GM23248 (cell line): Measurements from ENCODE around the gene ARFGAP1. TPM values are rescaled to one million over a fixed set of nuclear protein-coding genes. Genes with fewer than 3 reads are reported as not detected.

ENCODE experiments used
- DNase-seq: peaks from one replicate; pipeline ENCODE4 v3.0.0-alpha.2; 2015
- H2AFZ ChIP-seq: fragments of 200-600 bp; sonication (generic); 2 replicates; pipeline ENCODE4 v1.6.1; 2016; ENCODE audit warnings: antibody characterized with exemption
- H3F3A ChIP-seq: fragments of 200-600 bp; sonication (generic); 2 replicates; pipeline ENCODE4 v1.6.1; 2016; ENCODE audit warnings: mild to moderate bottlenecking, antibody characterized with exemption, mixed run types; ENCODE audit not compliant: insufficient read depth
- H3K27ac ChIP-seq: fragments of 200-600 bp; sonication (generic); 2 replicates; pipeline ENCODE4 v1.5.1; 2016; ENCODE audit warnings: mild to moderate bottlenecking
- H3K27me3 ChIP-seq: fragments of 200-600 bp; sonication (generic); replicated peaks from 2 replicates; pipeline ENCODE4 v1.6.1; 2016; ENCODE audit warnings: mild to moderate bottlenecking; ENCODE audit not compliant: insufficient read depth
- H3K36me3 ChIP-seq: fragments of 200-600 bp; sonication (generic); 2 replicates; pipeline ENCODE4 v1.6.1; 2016; ENCODE audit warnings: low read depth, mild to moderate bottlenecking
- H3K4me1 ChIP-seq: fragments of 200-600 bp; sonication (generic); 2 replicates; pipeline ENCODE4 v1.6.1; 2016; ENCODE audit warnings: mild to moderate bottlenecking; ENCODE audit not compliant: insufficient read depth
- H3K4me2 ChIP-seq: fragments of 200-600 bp; sonication (generic); one replicate; pipeline ENCODE4 v1.6.1; 2016; ENCODE audit warnings: mild to moderate bottlenecking; ENCODE audit not compliant: unreplicated experiment
- H3K4me3 ChIP-seq: fragments of 200-600 bp; sonication (generic); 2 replicates; pipeline ENCODE4 v1.5.1; 2016; ENCODE audit warnings: mild to moderate bottlenecking
- H3K79me2 ChIP-seq: fragments of 200-600 bp; sonication (generic); 2 replicates; pipeline ENCODE4 v1.6.1; 2016; ENCODE audit warnings: mild to moderate bottlenecking; ENCODE audit not compliant: insufficient read depth
- H3K9ac ChIP-seq: fragments of 200-600 bp; sonication (generic); 2 replicates; pipeline ENCODE4 v1.6.1; 2016; ENCODE audit warnings: mild to moderate bottlenecking
- H3K9me2 ChIP-seq: fragments of 200-600 bp; sonication (generic); 2 replicates; pipeline ENCODE4 v1.6.1; 2016; ENCODE audit warnings: mixed run types, mild to moderate bottlenecking, moderate library complexity; ENCODE audit not compliant: insufficient read depth
- H3K9me3 ChIP-seq: fragments of 200-600 bp; sonication (generic); one replicate; pipeline ENCODE4 v1.6.1; 2017; ENCODE audit warnings: low read depth
- H4K20me1 ChIP-seq: fragments of 200-600 bp; sonication (generic); 2 replicates; pipeline ENCODE4 v1.6.0; 2016; ENCODE audit not compliant: insufficient read depth
- EZH2 ChIP-seq: fragments of 200-600 bp; sonication (generic); IDR thresholded peaks from 2 replicates; pipeline ENCODE4 v1.6.1; 2018; ENCODE audit warnings: antibody characterized with exemption, mild to moderate bottlenecking; ENCODE audit not compliant: insufficient read depth, poor library complexity, severe bottlenecking
- EZH2phosphoT487 ChIP-seq: fragments of 200-600 bp; sonication (generic); IDR thresholded peaks from 2 replicates; pipeline ENCODE4 v1.6.1; 2018; ENCODE audit warnings: antibody characterized with exemption, moderate library complexity, mild to moderate bottlenecking, low read depth; ENCODE audit not compliant: insufficient read depth
- WGBS, 2 experiments: methylation state at CpG; one replicate each; pipeline ENCODE4 v1.1.6; 2015 to 2017; ENCODE audit warnings: low lambda C conversion rate in 2 of 2, low coverage in 1 of 2; ENCODE audit errors: missing lambda C conversion rate in 2 of 2; 5-methylcytosine and 5-hydroxymethylcytosine counted together
- in situ Hi-C: fragments of 300-500 bp; cut with MboI; formaldehyde crosslinking; loops from 2 replicates; pipeline ENCODE4 v1.15.0; 2020
- polyA plus RNA-seq: library from polyadenylated mRNA; unstranded; fragments of >200 nt; fragmentation: Nextera tagmentation; extraction: Ambion mirVana; gene quantifications from 2 replicates; pipeline ENCODE4 v1.2.1, GENCODE V29; 2016
- total RNA-seq: library from RNA; depleted of rRNA; stranded (reverse); fragments of >200 nt; shearing (Covaris generic); gene quantifications from 2 replicates; pipeline ENCODE4 v1.2.3, GENCODE V29; 2014; rRNA removed

The ARFGAP1 gene
- total RNA-seq (88.5 and 105 TPM in 2 replicates), polyA plus RNA-seq (59.9 and 69.0 TPM in 2 replicates)

GRCh38 chr20:63272105-63273058 is at the start of gene ARFGAP1:
TSS of gene ARFGAP1 (plus strand) at chr20:63272813. CDS start at chr20:63275581, 2,768 bp downstream.
- no peaks in the 10 kb centered on the region for H3K9me3 ChIP-seq
- peak within 1 kb of the TSS; percentile 90 for H3K4me2 ChIP-seq
- H3K79me2 ChIP-seq, result peaks cover 64% of the 10 kb centered on the region
- H3K4me1 ChIP-seq, result peaks cover 13% of the 10 kb centered on the region
- H4K20me1 ChIP-seq, result no peaks in the 10 kb centered on the region; the same call in 1 of the 2 replicates
- in situ Hi-C loops, result no loop called here
- DNase-seq, result peak; percentile 97
- H3F3A ChIP-seq, result no peaks in the 10 kb centered on the region
- peak within 1 kb of the TSS; percentile 87 for H3K27ac ChIP-seq
- H3K36me3 ChIP-seq, result 0 out of 2 replicates have a peak, but pooled peaks cover 4% of the 10 kb centered on the region
- H3K9ac ChIP-seq, result peak within 1 kb of the TSS; percentile 99
- H3K27me3 ChIP-seq, result no peaks in the 10 kb centered on the region
- peak within 1 kb of the TSS; percentile 58 for H2AFZ ChIP-seq
- no peaks in the 10 kb centered on the region for H3K9me2 ChIP-seq
- TF ChIP-seq EZH2phosphoT487 (no peak), EZH2 (no peak)
- WGBS, 2 experiments, result 0 to 2% methylated on average over 31 to 54 of the region's 97 CpGs
- H3K4me3 ChIP-seq, result peak within 1 kb of the TSS; percentile 100

- 20 to 23% methylated on average over 12 of the region's 12 CpGs for WGBS, 2 experiments
- Histone ChIP-seq H3K9me2 (no peaks in the 10 kb centered on the region), H3K9ac (no peak overlapping the region), H2AFZ (no peak overlapping the region), H3K27me3 (peaks cover 9% of the 10 kb centered on the region; the same call in 1 of the 2 replicates), H4K20me1 (no peaks in the 10 kb centered on the region), H3K4me1 (no peaks in the 10 kb centered on the region), H3K9me3 (no peaks in the 10 kb centered on the region), H3K27ac (no peak overlapping the region), H3K79me2 (no peaks in the 10 kb centered on the region), H3K4me2 (no peak overlapping the region), H3K4me3 (no peak overlapping the region), H3K36me3 (no peaks in the 10 kb centered on the region), H3F3A (no peaks in the 10 kb centered on the region)
- in situ Hi-C loops, result no loop called here
- peak; percentile 51 for DNase-seq
- TF ChIP-seq EZH2phosphoT487 (no peak), EZH2 (no peak)
Measured at GRCh38 chr20:63223121-63223825, 49.3 kb upstream of the ARFGAP1 start.

GRCh38 chr20:63223826-63224207 is 48.8 kb upstream of the ARFGAP1 start:
- in situ Hi-C loops, result no loop called here
- 44 to 48% methylated on average over 6 of the region's 6 CpGs for WGBS, 2 experiments
- Histone ChIP-seq H2AFZ (no peak overlapping the region), H3K4me2 (no peak overlapping the region), H3K9ac (no peak overlapping the region), H3K36me3 (no peaks in the 10 kb centered on the region), H3K79me2 (no peaks in the 10 kb centered on the region), H3K27ac (no peak overlapping the region), H3F3A (no peaks in the 10 kb centered on the region), H3K9me3 (no peaks in the 10 kb centered on the region), H4K20me1 (no peaks in the 10 kb centered on the region), H3K27me3 (peaks cover 9% of the 10 kb centered on the region; the same call in 1 of the 2 replicates), H3K9me2 (no peaks in the 10 kb centered on the region), H3K4me1 (no peaks in the 10 kb centered on the region), H3K4me3 (no peak overlapping the region)
- TF ChIP-seq EZH2, result no peak
- TF ChIP-seq EZH2phosphoT487, result no peak
- no peak for DNase-seq

GRCh38 chr20:63224412-63225081 is 48.1 kb upstream of the ARFGAP1 start:
- in situ Hi-C loops, result no loop called here
- Histone ChIP-seq H3K27me3 (peaks cover 9% of the 10 kb centered on the region; the same call in 1 of the 2 replicates), H3K4me3 (no peak overlapping the region), H3F3A (no peaks in the 10 kb centered on the region), H3K27ac (no peak overlapping the region), H3K9ac (no peak overlapping the region), H3K4me2 (no peak overlapping the region), H3K9me3 (no peaks in the 10 kb centered on the region), H3K36me3 (no peaks in the 10 kb centered on the region), H2AFZ (no peak overlapping the region), H3K9me2 (no peaks in the 10 kb centered on the region), H3K79me2 (no peaks in the 10 kb centered on the region), H3K4me1 (no peaks in the 10 kb centered on the region), H4K20me1 (no peaks in the 10 kb centered on the region)
- WGBS, 2 experiments, result 34 to 42% methylated on average over 16 of the region's 16 CpGs
- DNase-seq, result peak; percentile 42
- TF ChIP-seq EZH2phosphoT487, result no peak
- TF ChIP-seq EZH2, result no peak
